Measurements from ENCODE around the gene RTL10. TPM values are rescaled to one million over a fixed set of nuclear protein-coding genes. Genes with fewer than 3 reads are reported as not detected.

The RTL10 gene
- polyA plus RNA-seq, 1 donor = 24.5 TPM

DNA sequence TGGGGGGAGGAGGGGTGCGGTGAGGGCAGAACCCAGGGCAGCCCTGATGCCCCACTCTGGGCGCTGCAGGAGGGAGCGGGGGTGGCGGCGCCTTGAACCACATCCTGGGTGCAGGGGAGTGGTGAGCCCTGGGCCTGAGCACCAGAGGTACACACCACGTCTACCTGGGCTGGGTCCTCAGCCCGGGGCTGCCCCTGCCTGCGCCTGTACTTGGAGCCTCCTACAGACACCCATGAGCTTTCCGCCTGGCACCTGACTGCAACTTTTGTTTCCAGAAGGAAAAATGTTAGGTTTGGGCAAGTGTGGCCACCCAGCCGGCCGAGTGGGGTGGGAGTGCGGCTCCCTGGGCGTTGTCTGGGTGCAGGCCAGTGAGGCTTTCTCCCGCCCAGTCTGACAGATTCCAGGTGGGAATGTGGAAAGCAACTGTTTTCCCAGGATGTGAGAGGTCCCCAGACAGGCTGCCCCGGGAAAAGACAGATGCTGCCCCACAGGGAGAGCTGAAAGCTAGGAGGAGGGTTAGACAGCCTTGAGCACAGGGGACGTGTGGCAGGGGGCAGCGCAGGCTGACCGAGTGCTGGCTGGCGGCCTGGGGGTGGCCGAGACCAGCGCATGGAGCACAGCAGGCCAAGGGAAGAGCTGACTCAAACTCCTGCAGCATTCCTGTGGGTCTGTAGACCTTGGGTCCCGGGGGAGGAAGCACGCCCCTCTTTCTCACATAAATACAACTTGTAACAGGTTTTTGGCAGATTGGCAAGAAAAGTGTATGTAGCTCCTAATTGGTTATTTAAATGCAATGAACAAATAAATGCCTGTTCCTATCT lies 44.1 kb downstream of the RTL10 start:
- DNase-seq = no peak

DNA sequence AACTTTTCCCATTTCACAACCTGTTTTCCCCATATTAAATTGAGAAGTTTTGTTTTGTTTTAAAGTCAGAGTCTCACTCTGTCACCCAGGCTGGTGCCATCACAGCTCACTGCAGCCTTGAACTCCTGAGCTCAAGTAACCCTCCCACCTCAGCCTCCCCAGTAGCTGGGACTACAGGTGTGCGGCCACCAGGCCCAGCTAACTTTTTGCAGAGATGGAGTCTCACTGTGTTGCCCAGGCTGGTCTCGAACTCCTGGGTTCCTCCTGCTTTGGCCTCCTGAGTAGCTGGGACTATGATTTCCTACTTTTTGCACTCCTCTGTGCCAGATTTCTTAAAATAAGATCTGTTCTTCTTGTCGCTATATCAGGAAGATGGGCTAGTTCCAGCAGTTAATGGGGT lies 44.9 kb downstream of the RTL10 start:
- DNase-seq = no peak

DNA sequence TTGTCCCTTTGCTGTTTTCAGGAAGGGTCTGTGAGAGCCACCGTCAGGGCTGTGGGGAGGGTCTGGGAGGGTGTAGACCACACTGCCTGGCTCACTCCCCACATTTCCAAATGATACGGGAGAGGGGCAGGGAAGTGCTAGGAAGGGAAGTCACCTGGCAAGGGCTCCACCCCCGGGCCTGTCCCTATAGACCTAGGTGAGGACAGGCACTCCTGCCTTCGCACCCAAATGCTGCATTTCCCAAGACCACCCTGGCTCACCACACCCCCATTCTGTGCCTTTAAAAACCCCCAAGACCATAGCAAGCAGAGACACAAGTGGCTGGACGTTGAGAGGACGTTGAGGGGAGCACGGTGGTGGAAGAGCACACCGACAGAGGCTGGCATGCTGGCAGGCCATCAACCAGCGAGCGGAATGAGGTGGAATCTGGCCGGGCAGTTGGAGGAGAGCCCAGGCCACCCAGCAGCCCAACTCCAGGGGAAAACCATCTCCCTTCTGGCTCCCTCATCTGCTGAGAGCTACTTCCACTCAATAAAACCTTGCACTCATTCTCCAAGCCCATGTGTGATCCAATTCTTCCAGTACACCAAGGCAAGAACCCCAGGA lies 45.7 kb downstream of the RTL10 start:
- DNase-seq = no peak

DNA sequence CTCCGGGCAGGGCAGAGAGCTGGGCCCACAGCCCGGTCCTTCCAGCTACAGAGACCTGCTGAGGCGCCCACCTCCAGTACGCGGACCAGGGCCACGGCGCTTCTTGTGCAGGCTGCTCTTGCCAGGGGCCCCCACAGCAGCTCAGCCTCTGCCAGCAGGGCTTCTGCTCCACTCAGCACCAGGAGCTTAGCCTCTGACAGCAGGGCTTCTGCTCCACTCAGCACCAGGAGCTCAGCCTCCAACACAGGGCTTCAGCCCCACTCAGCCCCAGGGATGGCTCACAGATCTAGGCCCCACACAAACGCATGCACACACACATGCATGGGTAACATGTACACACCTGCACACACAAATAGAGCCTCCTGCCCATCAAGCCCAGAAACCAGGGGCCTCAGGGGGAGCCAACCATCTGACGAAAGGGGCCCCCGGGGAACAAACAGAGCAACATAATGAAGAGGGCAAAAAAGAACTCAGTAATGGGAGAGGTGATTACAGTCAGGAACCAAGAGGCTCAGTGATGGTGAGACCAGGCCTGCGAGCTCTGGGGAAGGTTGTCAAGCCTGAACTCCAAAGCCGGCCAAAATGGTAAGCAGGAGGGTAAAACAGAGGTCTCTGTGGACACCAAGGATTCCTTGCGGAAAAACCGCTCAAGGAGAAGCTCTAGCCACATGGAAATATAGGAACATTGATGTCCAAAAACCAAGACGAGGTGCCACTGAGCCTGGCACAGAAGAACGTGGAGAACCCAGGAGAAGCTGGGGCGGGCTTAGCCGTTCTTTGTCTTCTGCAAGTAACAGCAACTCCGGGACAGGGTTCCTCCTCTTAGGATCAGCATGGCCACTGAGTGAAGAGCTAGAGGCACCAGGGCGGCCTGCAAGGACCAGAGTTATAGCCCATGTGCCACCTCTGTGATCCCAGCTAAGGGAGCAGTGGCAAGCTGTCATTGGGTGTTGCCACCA lies 46.5 kb downstream of the RTL10 start:
- DNase-seq = no peak

DNA sequence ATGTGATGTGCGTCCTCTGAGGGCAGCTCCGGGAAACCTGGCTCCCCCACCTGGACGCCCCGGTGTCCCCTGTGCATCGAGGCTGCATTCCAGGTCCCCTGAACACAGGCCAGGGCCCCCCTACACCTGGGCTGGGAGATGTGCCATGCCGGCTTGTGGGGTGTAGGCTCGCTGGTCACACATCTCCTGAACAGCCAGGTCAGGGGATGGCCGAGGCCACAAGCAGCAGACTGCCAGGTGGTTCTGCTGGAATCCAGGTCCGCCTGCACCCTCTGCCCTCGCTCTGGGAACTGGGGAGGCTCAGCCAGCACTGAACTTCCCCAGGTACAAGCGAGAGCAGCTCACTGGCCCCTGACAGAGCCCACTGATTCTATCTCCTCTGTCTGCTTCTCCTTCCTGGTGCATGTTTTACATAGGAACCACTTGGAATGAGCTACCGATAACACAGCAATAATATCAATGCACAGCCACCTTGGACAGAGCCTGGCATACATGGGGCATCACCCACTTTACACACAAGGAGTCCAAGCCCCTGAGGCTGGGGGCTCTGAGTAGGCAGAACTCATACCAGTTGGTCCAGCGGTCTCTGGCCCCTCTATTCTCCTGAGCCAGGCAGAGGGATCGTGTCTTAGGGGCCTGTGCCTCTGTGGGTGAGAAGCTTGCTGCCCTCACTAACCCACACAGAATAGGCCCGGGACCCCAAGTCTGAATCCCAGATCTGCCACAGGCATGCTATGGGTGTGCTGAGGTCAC lies 47.3 kb downstream of the RTL10 start:
- DNase-seq = no peak

DNA sequence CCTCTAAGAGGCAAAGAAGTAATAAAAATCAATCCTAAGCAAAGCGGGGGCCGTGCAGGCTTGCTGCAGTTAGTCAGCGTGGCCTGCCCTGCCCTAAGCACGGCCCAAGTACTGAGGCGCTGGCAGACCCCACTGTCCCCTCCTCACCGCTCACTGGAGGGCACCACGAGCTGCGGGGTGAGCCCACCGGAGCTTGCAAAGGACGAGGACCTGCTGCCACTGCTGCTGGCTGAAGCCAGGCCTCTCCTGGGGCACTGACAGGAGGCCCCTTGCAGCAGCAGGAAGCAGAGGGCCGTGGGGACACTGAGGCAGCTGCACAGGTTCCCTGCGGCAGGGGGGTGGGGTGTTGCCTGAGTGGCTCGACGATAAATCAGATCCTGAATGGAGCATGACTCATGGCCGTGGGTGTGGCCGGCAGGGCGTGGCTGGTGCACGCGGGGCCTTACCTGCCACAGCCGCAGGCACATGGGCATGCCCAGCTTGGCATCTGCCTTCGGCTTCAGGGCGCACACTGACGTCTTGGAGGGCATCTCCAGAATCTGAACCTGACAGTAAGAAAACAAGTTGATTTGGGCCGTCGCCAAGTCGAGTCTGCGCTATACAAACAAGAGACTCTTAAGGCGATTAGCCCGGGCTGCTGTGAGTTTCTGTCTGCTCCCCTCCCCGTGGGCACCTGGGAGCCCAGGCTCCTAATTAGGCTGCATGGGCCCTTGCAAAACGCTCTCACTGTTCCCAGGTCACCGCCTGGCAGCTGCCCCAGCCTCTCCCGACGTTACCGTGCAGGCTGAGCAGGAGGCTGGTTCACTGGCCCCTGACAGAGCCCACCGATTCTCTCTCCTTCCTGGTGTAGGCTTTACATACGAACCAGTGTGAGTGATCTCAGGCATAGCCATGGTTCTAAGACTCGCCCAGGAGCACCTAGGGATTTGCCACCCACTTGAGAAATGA lies 48.2 kb downstream of the RTL10 start:
- DNase-seq = no peak

DNA sequence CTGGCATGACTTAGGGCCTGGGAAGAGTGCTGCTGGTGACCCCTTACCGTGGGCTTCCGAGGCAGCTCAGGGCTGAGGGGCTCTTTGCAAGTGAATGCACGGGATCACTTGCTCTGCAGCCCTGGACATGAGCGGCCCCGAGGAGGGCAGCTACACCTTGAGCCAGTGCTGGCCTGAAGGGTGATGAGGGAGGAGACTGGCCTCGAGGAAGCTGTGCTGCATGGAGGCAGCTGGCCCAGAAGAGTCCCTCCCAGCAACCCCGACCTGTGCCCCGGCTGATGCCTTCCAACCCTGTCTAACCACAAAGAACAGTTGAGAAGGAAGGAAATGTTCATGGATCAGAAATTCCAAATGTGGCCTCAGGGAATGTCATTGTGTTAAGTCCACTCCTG lies 48.9 kb downstream of the RTL10 start:
- no peak for DNase-seq

Other genes with a start within 250 kb of the RTL10 start
- gene SEPTIN5, start 140.4 kb downstream of the RTL10 start, polyA plus RNA-seq (ENCODE audit: insufficient read length) = 32.1 TPM
- gene GP1BB, start 131.3 kb downstream of the RTL10 start, polyA plus RNA-seq (ENCODE audit: insufficient read length) = 2.9 TPM
- gene TBX1, start 94.1 kb downstream of the RTL10 start, polyA plus RNA-seq (ENCODE audit: insufficient read length) = 0.42 TPM
- 4.2 TPM for gene GNB1L, start within 50 bp of the RTL10 start, polyA plus RNA-seq (ENCODE audit: insufficient read length)
- gene COMT, start 86.9 kb upstream of the RTL10 start, polyA plus RNA-seq (ENCODE audit: insufficient read length) = 79.1 TPM
- 27.7 TPM for gene TXNRD2, start 86.9 kb upstream of the RTL10 start, polyA plus RNA-seq (ENCODE audit: insufficient read length)
- gene ARVCF, start 161.9 kb upstream of the RTL10 start, polyA plus RNA-seq (ENCODE audit: insufficient read length) = 18.3 TPM
- gene TANGO2, start 166.2 kb upstream of the RTL10 start, polyA plus RNA-seq (ENCODE audit: insufficient read length) = 10.3 TPM
- 58.0 TPM for gene DGCR8, start 225.4 kb upstream of the RTL10 start, polyA plus RNA-seq (ENCODE audit: insufficient read length)

Measured in left kidney (tissue), 2 donors.